Measurements from ENCODE around the gene CMC4. TPM values are rescaled to one million over a fixed set of nuclear protein-coding genes. Genes with fewer than 3 reads are reported as not detected.

CMC4 gene
- total RNA-seq, 1 donor from 2014 or later, result 6.1 TPM

DNA sequence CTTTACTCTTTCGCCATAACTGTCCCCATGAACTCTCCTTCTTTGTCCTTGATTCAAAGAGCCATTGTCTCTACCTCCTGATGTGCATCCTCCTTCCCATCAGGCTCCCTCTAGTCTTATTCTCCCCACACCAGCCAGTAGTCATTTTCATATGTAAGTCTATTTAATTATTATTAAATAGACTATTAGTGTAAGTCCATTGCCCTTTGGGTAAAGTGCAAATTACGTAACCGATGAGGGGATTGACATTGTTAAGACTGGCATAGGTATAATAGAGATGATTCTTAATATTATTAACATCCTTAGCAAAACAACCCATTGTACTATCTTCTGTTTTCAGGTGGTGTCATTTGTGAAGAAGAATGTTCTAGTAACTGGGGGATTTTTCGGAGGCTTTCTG, 16.7 kb downstream of the CMC4 start:
- H3K9me3 Mint-ChIP-seq (ENCODE audit: unreplicated experiment), result no peaks in the 10 kb centered on the region
- no peak overlapping the region for H3K27ac Mint-ChIP-seq (ENCODE audit: unreplicated experiment)
- H3K27me3 Mint-ChIP-seq (ENCODE audit: unreplicated experiment), result no peaks in the 10 kb centered on the region
- TF ChIP-seq, protein P1, sequence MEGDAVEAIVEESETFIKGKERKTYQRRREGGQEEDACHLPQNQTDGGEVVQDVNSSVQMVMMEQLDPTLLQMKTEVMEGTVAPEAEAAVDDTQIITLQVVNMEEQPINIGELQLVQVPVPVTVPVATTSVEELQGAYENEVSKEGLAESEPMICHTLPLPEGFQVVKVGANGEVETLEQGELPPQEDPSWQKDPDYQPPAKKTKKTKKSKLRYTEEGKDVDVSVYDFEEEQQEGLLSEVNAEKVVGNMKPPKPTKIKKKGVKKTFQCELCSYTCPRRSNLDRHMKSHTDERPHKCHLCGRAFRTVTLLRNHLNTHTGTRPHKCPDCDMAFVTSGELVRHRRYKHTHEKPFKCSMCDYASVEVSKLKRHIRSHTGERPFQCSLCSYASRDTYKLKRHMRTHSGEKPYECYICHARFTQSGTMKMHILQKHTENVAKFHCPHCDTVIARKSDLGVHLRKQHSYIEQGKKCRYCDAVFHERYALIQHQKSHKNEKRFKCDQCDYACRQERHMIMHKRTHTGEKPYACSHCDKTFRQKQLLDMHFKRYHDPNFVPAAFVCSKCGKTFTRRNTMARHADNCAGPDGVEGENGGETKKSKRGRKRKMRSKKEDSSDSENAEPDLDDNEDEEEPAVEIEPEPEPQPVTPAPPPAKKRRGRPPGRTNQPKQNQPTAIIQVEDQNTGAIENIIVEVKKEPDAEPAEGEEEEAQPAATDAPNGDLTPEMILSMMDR (IDR thresholded peaks at IDR 0.05; ENCODE audit: unreplicated experiment), result no peak
- no peak overlapping the region for H3K4me3 Mint-ChIP-seq (ENCODE audit: unreplicated experiment)
- H3K4me1 Mint-ChIP-seq (ENCODE audit: unreplicated experiment), result no peaks in the 10 kb centered on the region
- H3K36me3 Mint-ChIP-seq (ENCODE audit: low read depth, unreplicated experiment), result peaks cover 8% of the 10 kb centered on the region
- DNase-seq (ENCODE audit: low spot score), result no peak

DNA sequence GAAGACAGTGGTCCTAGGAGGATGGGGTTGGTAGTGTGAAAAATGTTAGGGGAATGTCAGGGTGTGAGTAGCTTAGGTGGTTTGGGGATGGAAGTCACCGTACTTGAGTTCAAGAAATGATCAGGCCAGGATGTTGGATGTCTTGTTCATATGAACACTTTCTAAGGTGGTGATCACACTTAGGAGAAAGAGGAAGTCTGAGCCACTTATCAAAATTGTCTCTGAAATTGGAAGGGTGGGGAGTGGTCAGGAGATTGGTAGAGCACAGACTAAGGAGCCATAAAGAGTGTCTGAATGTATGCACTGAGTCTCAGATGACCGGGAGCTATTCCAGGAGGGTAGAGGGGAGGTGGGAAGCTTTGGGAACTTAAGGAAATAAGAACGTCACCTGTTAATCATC, 17.3 kb downstream of the CMC4 start:
- no peak overlapping the region for H3K27ac Mint-ChIP-seq (ENCODE audit: unreplicated experiment)
- no peak for DNase-seq (ENCODE audit: low spot score)
- H3K27me3 Mint-ChIP-seq (ENCODE audit: unreplicated experiment), result peaks cover 3% of the 10 kb centered on the region
- no peak overlapping the region for H3K4me3 Mint-ChIP-seq (ENCODE audit: unreplicated experiment)
- H3K4me1 Mint-ChIP-seq (ENCODE audit: unreplicated experiment), result no peaks in the 10 kb centered on the region
- H3K9me3 Mint-ChIP-seq (ENCODE audit: unreplicated experiment), result no peaks in the 10 kb centered on the region
- TF ChIP-seq, protein P1 (IDR thresholded peaks at IDR 0.05; ENCODE audit: unreplicated experiment), result no peak
- H3K36me3 Mint-ChIP-seq (ENCODE audit: low read depth, unreplicated experiment), result peaks cover 8% of the 10 kb centered on the region

DNA sequence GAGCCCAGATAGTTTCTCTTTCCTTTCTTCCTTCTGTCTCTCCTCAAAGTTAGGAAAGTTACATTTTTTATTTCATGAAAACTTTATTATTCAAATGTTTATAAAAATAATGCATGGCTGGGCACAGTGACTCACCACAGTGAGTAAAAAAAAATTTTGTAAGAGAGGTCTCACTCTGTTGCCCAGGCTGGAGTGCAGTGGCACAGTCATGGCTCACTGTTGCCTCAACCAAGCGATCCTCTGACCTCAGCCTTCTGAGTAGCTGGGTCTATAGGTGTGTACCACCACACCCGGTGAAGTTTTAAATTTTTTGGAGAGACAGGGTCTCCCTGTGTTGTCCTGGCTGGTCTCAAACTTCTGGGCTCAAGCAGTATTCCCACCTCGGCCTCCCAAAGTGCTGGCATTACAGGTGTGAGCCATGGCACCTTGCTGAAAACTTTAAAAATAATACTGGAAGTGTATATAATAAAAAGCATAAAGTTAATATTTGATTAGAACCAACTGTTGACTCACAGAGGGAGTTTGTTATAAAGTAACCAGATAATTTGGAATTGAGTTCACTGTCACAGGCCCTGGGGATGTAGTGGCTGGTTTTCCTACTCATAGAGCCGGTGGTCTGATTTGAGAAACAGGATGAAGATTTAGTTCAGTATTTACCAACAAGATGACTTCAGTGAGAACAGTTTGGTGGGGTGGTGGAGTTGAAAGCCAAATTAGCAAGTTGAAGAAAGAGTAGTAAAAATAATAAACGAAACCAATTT, 18.0 kb downstream of the CMC4 start:
- DNase-seq (ENCODE audit: low spot score), result no peak
- TF ChIP-seq, protein P1 (IDR thresholded peaks at IDR 0.05; ENCODE audit: unreplicated experiment), result no peak
- Mint-ChIP-seq H3K27me3 (ENCODE audit: unreplicated experiment) (peaks cover 3% of the 10 kb centered on the region), H3K4me3 (ENCODE audit: unreplicated experiment) (no peak overlapping the region), H3K36me3 (ENCODE audit: low read depth, unreplicated experiment) (peaks cover 8% of the 10 kb centered on the region), H3K27ac (ENCODE audit: unreplicated experiment) (no peak overlapping the region), H3K9me3 (ENCODE audit: unreplicated experiment) (no peaks in the 10 kb centered on the region), H3K4me1 (ENCODE audit: unreplicated experiment) (no peaks in the 10 kb centered on the region)

DNA sequence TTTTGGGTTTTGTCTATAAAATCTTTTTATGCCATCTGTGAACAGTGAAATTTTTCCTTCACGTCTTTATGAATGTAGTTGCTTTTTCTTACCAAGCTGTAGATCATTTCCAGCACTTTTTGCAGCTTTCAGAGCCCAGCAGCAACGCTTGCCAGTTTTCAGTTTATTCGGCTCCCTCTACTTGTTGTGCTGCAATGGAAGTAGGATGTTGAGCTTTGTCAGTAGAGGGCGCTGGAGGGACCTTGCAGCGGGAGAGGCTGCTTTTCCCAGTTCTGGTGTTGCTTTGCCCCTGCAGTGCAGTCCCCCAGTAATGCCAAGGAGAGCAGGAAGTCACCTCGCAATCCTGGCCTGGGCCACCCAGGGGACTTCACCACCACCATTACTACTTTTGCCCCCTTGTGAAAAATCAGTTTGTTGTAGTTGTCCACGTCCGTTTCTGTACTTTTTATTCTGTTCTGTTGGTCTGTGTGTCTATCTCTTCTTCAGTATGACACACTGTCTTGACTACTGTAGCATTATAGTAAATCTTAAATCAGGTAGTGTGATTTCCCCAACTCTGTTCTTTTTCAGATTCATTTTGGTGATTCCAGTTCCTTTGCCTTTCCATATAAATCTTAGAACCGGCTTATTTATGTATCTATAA, 21.8 kb downstream of the CMC4 start:
- TF ChIP-seq, protein P1 (IDR thresholded peaks at IDR 0.05; ENCODE audit: unreplicated experiment), result no peak
- Mint-ChIP-seq H3K9me3 (ENCODE audit: unreplicated experiment) (no peaks in the 10 kb centered on the region), H3K27me3 (ENCODE audit: unreplicated experiment) (peaks cover 3% of the 10 kb centered on the region), H3K4me1 (ENCODE audit: unreplicated experiment) (no peaks in the 10 kb centered on the region), H3K4me3 (ENCODE audit: unreplicated experiment) (no peak overlapping the region), H3K27ac (ENCODE audit: unreplicated experiment) (no peak overlapping the region), H3K36me3 (ENCODE audit: low read depth, unreplicated experiment) (peaks cover 11% of the 10 kb centered on the region)
- DNase-seq (ENCODE audit: low spot score), result peak; percentile 66

Measured in endothelial cell (in vitro differentiated cells).